ENCODE measurements around the gene ADARB2. TPM values are rescaled to one million over a fixed set of nuclear protein-coding genes. Genes with fewer than 3 reads are reported as not detected.

Gene ADARB2
- total RNA-seq, 1 experiment from 2014 or later: 1.9 TPM

- DNase-seq (ENCODE audit: extremely low read depth, low read depth): no peak
Observed at GRCh38 chr10:1284076-1284475, 453.2 kb downstream of the ADARB2 start.

GRCh38 chr10:1281405-1281782 is 455.9 kb downstream of the ADARB2 start:
- no peak for DNase-seq (ENCODE audit: extremely low read depth, low read depth)

GRCh38 chr10:1280466-1281404 is 456.6 kb downstream of the ADARB2 start:
- no peak for DNase-seq (ENCODE audit: extremely low read depth, low read depth)

GRCh38 chr10:1278306-1278705 is 459.0 kb downstream of the ADARB2 start:
- no peak for DNase-seq (ENCODE audit: extremely low read depth, low read depth)

GRCh38 chr10:1274701-1275544 is 462.4 kb downstream of the ADARB2 start:
- no peak for DNase-seq (ENCODE audit: extremely low read depth, low read depth)

GRCh38 chr10:1274111-1274661 is 463.1 kb downstream of the ADARB2 start:
- no peak for DNase-seq (ENCODE audit: extremely low read depth, low read depth)

GRCh38 chr10:1273372-1274105 is 463.8 kb downstream of the ADARB2 start:
- DNase-seq (ENCODE audit: extremely low read depth, low read depth): no peak

- DNase-seq (ENCODE audit: extremely low read depth, low read depth): no peak
Observed at GRCh38 chr10:1272777-1273161, 464.6 kb downstream of the ADARB2 start.

- DNase-seq (ENCODE audit: extremely low read depth, low read depth): no peak
Observed at GRCh38 chr10:1272079-1272776, 465.1 kb downstream of the ADARB2 start.

- no peak for DNase-seq (ENCODE audit: extremely low read depth, low read depth)
Observed at GRCh38 chr10:1270906-1271305, 466.4 kb downstream of the ADARB2 start.

- DNase-seq (ENCODE audit: extremely low read depth, low read depth): no peak
Observed at GRCh38 chr10:1270490-1270889, 466.8 kb downstream of the ADARB2 start.

GRCh38 chr10:1268831-1269230 is 468.5 kb downstream of the ADARB2 start:
- no peak for DNase-seq (ENCODE audit: extremely low read depth, low read depth)

GRCh38 chr10:1267568-1267967 is 469.8 kb downstream of the ADARB2 start:
- no peak for DNase-seq (ENCODE audit: extremely low read depth, low read depth)

- DNase-seq (ENCODE audit: extremely low read depth, low read depth): no peak
Observed at GRCh38 chr10:1267148-1267547, 470.2 kb downstream of the ADARB2 start.

- DNase-seq (ENCODE audit: extremely low read depth, low read depth): no peak
Observed at GRCh38 chr10:1266033-1266802, 471.1 kb downstream of the ADARB2 start.

GRCh38 chr10:1264001-1264400 is 473.3 kb downstream of the ADARB2 start:
- no peak for DNase-seq (ENCODE audit: extremely low read depth, low read depth)

GRCh38 chr10:1257274-1257673 is 480.1 kb downstream of the ADARB2 start:
- DNase-seq (ENCODE audit: extremely low read depth, low read depth): no peak

- no peak for DNase-seq (ENCODE audit: extremely low read depth, low read depth)
Observed at GRCh38 chr10:1256432-1256725, 480.9 kb downstream of the ADARB2 start.

- no peak for DNase-seq (ENCODE audit: extremely low read depth, low read depth)
Observed at GRCh38 chr10:1255600-1256431, 481.5 kb downstream of the ADARB2 start.

Measured in NCI-H460 (cell line).